ENCODE results near the gene OLFM2. TPM values are rescaled to one million over a fixed set of nuclear protein-coding genes. Genes with fewer than 3 reads are reported as not detected.

Gene OLFM2
- total RNA-seq, 1 experiment from 2014 or later = 19.9 TPM

- CTCF ChIA-PET = no interaction called here
- intact Hi-C loops (cut with micrococcal nuclease) = no loop called here
- Histone ChIP-seq H3K27ac (ENCODE audit: low read depth, low read length) (no peak overlapping the region), H3K4me3 (replicated peaks in 1 of 2; ENCODE audit: low read depth in 1 of 2, low read length in 2 of 2) (no peak overlapping the region), H3K9me3 (ENCODE audit: control insufficient read depth in 1 of 2, insufficient read depth in 1 of 2, low read depth in 1 of 2, low read length in 2 of 2) (no peaks in the 10 kb centered on the region), H2AFZ (ENCODE audit: low read depth, low read length, poor library complexity, severe bottlenecking) (no peak overlapping the region), H3K4me1 (ENCODE audit: control insufficient read depth in 1 of 2, insufficient read depth in 2 of 2, low read length in 2 of 2) (no peaks in the 10 kb centered on the region), H3K4me2 (ENCODE audit: low read length) (no peak overlapping the region), H3K9me2 (ENCODE audit: insufficient read depth) (no peaks in the 10 kb centered on the region), H3K9ac (ENCODE audit: low read length) (no peak overlapping the region), H3K36me3 (ENCODE audit: control insufficient read depth in 1 of 2, insufficient read depth in 2 of 2, low read length in 2 of 2) (no peaks in the 10 kb centered on the region), H4K20me1 (ENCODE audit: insufficient read depth) (no peaks in the 10 kb centered on the region), H3K79me2 (ENCODE audit: insufficient read depth, low read length) (no peaks in the 10 kb centered on the region), H3K27me3 (ENCODE audit: insufficient read depth, low read length) (no peaks in the 10 kb centered on the region)
- no peak for ATAC-seq
- TF ChIP-seq YY1 (IDR thresholded peaks at IDR 0.05; ENCODE audit: extremely low read depth, insufficient replicate concordance, low read depth, low read length) (no peak), TCF7L2 (IDR thresholded peaks at IDR 0.05; ENCODE audit: borderline replicate concordance, extremely low read depth, insufficient read depth, insufficient read length) (no peak), ZNF274 (IDR thresholded peaks at IDR 0.05; ENCODE audit: low read depth, low read length) (no peak), EZH2 (IDR thresholded peaks at IDR 0.05) (no peak), SIN3A (IDR thresholded peaks at IDR 0.05; ENCODE audit: low read depth) (no peak), ELF1 (IDR thresholded peaks at IDR 0.05; ENCODE audit: borderline replicate concordance, low read depth) (no peak), CEBPB (IDR thresholded peaks at IDR 0.05; ENCODE audit: low read depth) (no peak), REST (IDR thresholded peaks at IDR 0.05; ENCODE audit: low read depth) (no peak), ZBTB33 (IDR thresholded peaks at IDR 0.05; ENCODE audit: extremely low read depth, insufficient replicate concordance, low read length) (no peak), CTCF (IDR thresholded peaks at IDR 0.05 in 2 of 3, conservative IDR thresholded peaks at IDR 0.05 in 1 of 3; ENCODE audit: borderline replicate concordance in 1 of 3, insufficient read depth in 1 of 3, low read depth in 2 of 3, low read length in 2 of 3) (no peak), RAD21 (IDR thresholded peaks at IDR 0.05; ENCODE audit: low read depth) (no peak), CBX3 (IDR thresholded peaks at IDR 0.05; ENCODE audit: low read depth) (no peak), ZFX (IDR thresholded peaks at IDR 0.05) (no peak), POLR2A (IDR thresholded peaks at IDR 0.05; ENCODE audit: borderline replicate concordance, extremely low read depth, insufficient read depth, insufficient read length) (no peak), SRF (IDR thresholded peaks at IDR 0.05; ENCODE audit: low read depth) (no peak), FOSL1 (IDR thresholded peaks at IDR 0.05; ENCODE audit: low read depth) (no peak), POLR2AphosphoS5 (IDR thresholded peaks at IDR 0.05; ENCODE audit: low read depth, low read length) (no peak), EGR1 (IDR thresholded peaks at IDR 0.05; ENCODE audit: low read depth) (no peak)
- POLR2A ChIA-PET = no interaction called here
- no TSS peak for BruUV-seq (replicated peaks)
- RAD21 ChIA-PET (ENCODE audit: low non-redundant PET in 1 of 2, low total read pairs in 2 of 2, uncharacterized antibody in 2 of 2, unreplicated experiment in 2 of 2) = no interaction called here
- no peak for DNase-seq (ENCODE audit: low read depth, low spot score)
These were observed 67.2 kb downstream of the OLFM2 start for GRCh38 chr19:9868983-9869617.
